T follicular helper cell (primary cell): ENCODE data around the gene SP140L.
A peak's percentile ranks its signal among the peaks of the same experiment; 100 is the strongest.
"Not testable (repeated sequence)": the region's sequence is repeated elsewhere in the genome, so short reads cannot be mapped to it uniquely, and the experiment has no call there.

Experiments used
- DNase-seq: peaks from one replicate; pipeline ENCODE4 v3.0.0-alpha.2; 2020; ENCODE audit warnings: low read depth

Gene SP140L

GRCh38 chr2:230362030-230362691 lies 35.2 kb downstream of the SP140L start:
- no peak for DNase-seq

- no peak for DNase-seq
These were observed 55.1 kb downstream of the SP140L start for GRCh38 chr2:230382108-230382507.

- no peak for DNase-seq
These were observed 56.5 kb downstream of the SP140L start for GRCh38 chr2:230383453-230383852.

- DNase-seq, result no peak
These were observed 58.0 kb downstream of the SP140L start for GRCh38 chr2:230384986-230385385.

GRCh38 chr2:230394301-230394700 lies 67.3 kb downstream of the SP140L start:
- no peak for DNase-seq

GRCh38 chr2:230398698-230399097 lies 71.7 kb downstream of the SP140L start:
- DNase-seq, result not testable (repeated sequence)

GRCh38 chr2:230400041-230400440 lies 73.0 kb downstream of the SP140L start:
- no peak for DNase-seq

- DNase-seq, result no peak
These were observed 73.5 kb downstream of the SP140L start for GRCh38 chr2:230400454-230400853.

GRCh38 chr2:230401026-230401425 lies 74.0 kb downstream of the SP140L start:
- not testable (repeated sequence) for DNase-seq

GRCh38 chr2:230403746-230404145 lies 76.8 kb downstream of the SP140L start:
- DNase-seq, result no peak

- DNase-seq, result no peak
These were observed 78.8 kb downstream of the SP140L start for GRCh38 chr2:230405824-230406223.

- DNase-seq, result no peak
These were observed 81.3 kb downstream of the SP140L start for GRCh38 chr2:230408244-230408842.

- not testable (repeated sequence) for DNase-seq
These were observed 82.3 kb downstream of the SP140L start for GRCh38 chr2:230409316-230409715.

- DNase-seq, result no peak
These were observed 83.3 kb downstream of the SP140L start for GRCh38 chr2:230410263-230410662.

GRCh38 chr2:230410861-230411569 lies 84.0 kb downstream of the SP140L start:
- no peak for DNase-seq

- DNase-seq, result peak; percentile 46
These were observed 84.8 kb downstream of the SP140L start for GRCh38 chr2:230411570-230412370.

- DNase-seq, result no peak
These were observed 85.3 kb downstream of the SP140L start for GRCh38 chr2:230412371-230412711.

- no peak for DNase-seq
These were observed 85.9 kb downstream of the SP140L start for GRCh38 chr2:230412846-230413245.

- DNase-seq, result no peak
These were observed 86.5 kb downstream of the SP140L start for GRCh38 chr2:230413479-230413878.

GRCh38 chr2:230414302-230414701 lies 87.3 kb downstream of the SP140L start:
- DNase-seq, result no peak

GRCh38 chr2:230416061-230416721 lies 89.2 kb downstream of the SP140L start, which contains the start of gene SP100:
SP100 (plus strand) TSS chr2:230416201; CDS start chr2:230416297, 96 bp downstream.
- peak; percentile 64 for DNase-seq

- DNase-seq, result no peak
These were observed 90.4 kb downstream of the SP140L start for GRCh38 chr2:230417436-230417835.
